Thyroid gland (tissue), 4 donors: Measurements from ENCODE around the gene ANKRD22.

Experiments
- POLR2A ChIP-seq, 2 donors: fragments of 450-650 bp; IDR thresholded peaks; one replicate each; pipeline ENCODE4 v1.6.1; 2017; ENCODE audit warnings: antibody characterized with exemption in 2 of 2, mild to moderate bottlenecking in 2 of 2, moderate library complexity in 1 of 2
- TF ChIP-seq, protein P1 (sequence below), 6 experiments: fragments of 200-600 bp in 3 of 6; fragments of 450-650 bp in 3 of 6; sonication (generic) in 3 of 6; IDR thresholded peaks; one replicate each; pipeline ENCODE4 v1.5.1; 2016 to 2019; ENCODE audit warnings: antibody characterized with exemption in 6 of 6, mild to moderate bottlenecking in 2 of 6, inconsistent platforms in 1 of 6, moderate library complexity in 1 of 6

- TF ChIP-seq POLR2A (IDR thresholded peaks at IDR 0.05) = no peak
- TF ChIP-seq, protein P1, sequence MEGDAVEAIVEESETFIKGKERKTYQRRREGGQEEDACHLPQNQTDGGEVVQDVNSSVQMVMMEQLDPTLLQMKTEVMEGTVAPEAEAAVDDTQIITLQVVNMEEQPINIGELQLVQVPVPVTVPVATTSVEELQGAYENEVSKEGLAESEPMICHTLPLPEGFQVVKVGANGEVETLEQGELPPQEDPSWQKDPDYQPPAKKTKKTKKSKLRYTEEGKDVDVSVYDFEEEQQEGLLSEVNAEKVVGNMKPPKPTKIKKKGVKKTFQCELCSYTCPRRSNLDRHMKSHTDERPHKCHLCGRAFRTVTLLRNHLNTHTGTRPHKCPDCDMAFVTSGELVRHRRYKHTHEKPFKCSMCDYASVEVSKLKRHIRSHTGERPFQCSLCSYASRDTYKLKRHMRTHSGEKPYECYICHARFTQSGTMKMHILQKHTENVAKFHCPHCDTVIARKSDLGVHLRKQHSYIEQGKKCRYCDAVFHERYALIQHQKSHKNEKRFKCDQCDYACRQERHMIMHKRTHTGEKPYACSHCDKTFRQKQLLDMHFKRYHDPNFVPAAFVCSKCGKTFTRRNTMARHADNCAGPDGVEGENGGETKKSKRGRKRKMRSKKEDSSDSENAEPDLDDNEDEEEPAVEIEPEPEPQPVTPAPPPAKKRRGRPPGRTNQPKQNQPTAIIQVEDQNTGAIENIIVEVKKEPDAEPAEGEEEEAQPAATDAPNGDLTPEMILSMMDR (IDR thresholded peaks at IDR 0.05) = no peak
Observed at GRCh38 chr10:88895250-88895649, 43.6 kb upstream of the ANKRD22 start.
